OCI-LY7 (cell line): ENCODE measurements around the gene MON1A. TPM values are rescaled to one million over a fixed set of nuclear protein-coding genes. Genes with fewer than 3 reads are reported as not detected.

Experiments
- BruUV-seq: library from RNA; stranded (reverse); fragments of 400-500 nt; replicated peaks from 2 replicates; lab custom pipeline; 2021; lab: Mats Ljungman, UMichigan
- CTCF ChIA-PET: fragments of 300-600 bp; sonication (Branson Sonifier 250); formaldehyde crosslinking; loops from one replicate; lab custom pipeline; 2022; ENCODE audit warnings: antibody characterized with exemption; ENCODE audit not compliant: unreplicated experiment; lab: Charles Lee
- POLR2A ChIA-PET: fragments of 300-600 bp; sonication (Branson Sonifier 250); formaldehyde crosslinking; loops from one replicate; lab custom pipeline; 2022; ENCODE audit warnings: antibody characterized with exemption; lab: Charles Lee
- DNase-seq: peaks from one replicate; pipeline ENCODE4 v3.0.0-alpha.2; 2015; ENCODE audit warnings: low spot score
- H2AFZ ChIP-seq: fragments of 200-600 bp; sonication (generic), shearing (Covaris generic); 2 replicates; pipeline ENCODE4 v1.6.1; 2014; ENCODE audit warnings: mild to moderate bottlenecking, antibody characterized with exemption, low read length, moderate library complexity
- H3K27ac ChIP-seq: fragments of 200-600 bp; sonication (generic); 2 replicates; pipeline ENCODE4 v1.5.1; 2014; ENCODE audit warnings: mixed run types, low read depth, mild to moderate bottlenecking, moderate library complexity, low read length, inconsistent platforms; ENCODE audit not compliant: poor library complexity, severe bottlenecking
- H3K36me3 ChIP-seq: fragments of 200-600 bp; sonication (generic); 2 replicates; pipeline ENCODE4 v1.6.1; 2014; ENCODE audit warnings: mild to moderate bottlenecking, antibody characterized with exemption, low read length, moderate library complexity, mixed read lengths; ENCODE audit not compliant: insufficient read depth
- H3K4me1 ChIP-seq: fragments of 200-600 bp; sonication (generic); 2 replicates; pipeline ENCODE4 v1.5.1; 2014; ENCODE audit warnings: mild to moderate bottlenecking, low read length; ENCODE audit not compliant: insufficient read depth, poor library complexity, severe bottlenecking
- H3K4me2 ChIP-seq: fragments of 200-600 bp; sonication (generic); 2 replicates; pipeline ENCODE4 v1.6.1; 2014; ENCODE audit warnings: mild to moderate bottlenecking, low read length
- H3K4me3 ChIP-seq: fragments of 200-600 bp; sonication (generic); 2 replicates; pipeline ENCODE4 v1.5.1; 2014; ENCODE audit warnings: mild to moderate bottlenecking, low read depth, low read length; ENCODE audit not compliant: poor library complexity, severe bottlenecking
- H3K79me2 ChIP-seq: fragments of 200-600 bp; sonication (generic); 2 replicates; pipeline ENCODE4 v1.6.1; 2016; ENCODE audit warnings: low read depth, mild to moderate bottlenecking, low read length, moderate library complexity, mixed read lengths; ENCODE audit not compliant: insufficient read depth
- H3K9me2 ChIP-seq: fragments of 200-600 bp; sonication (generic); 2 replicates; pipeline ENCODE4 v1.6.1; 2016; ENCODE audit warnings: mild to moderate bottlenecking, low read length, mixed read lengths; ENCODE audit not compliant: insufficient read depth
- H3K9me3 ChIP-seq: fragments of 200-600 bp; sonication (generic); 2 replicates; pipeline ENCODE4 v1.6.1; 2014; ENCODE audit warnings: mild to moderate bottlenecking, mixed run types, low read length, mixed read lengths
- H4K20me1 ChIP-seq: fragments of 200-600 bp; sonication (generic); 2 replicates; pipeline ENCODE4 v1.6.1; 2014; ENCODE audit warnings: mild to moderate bottlenecking, antibody characterized with exemption, low read length, moderate library complexity, mixed read lengths; ENCODE audit not compliant: insufficient read depth
- EZH2phosphoT487 ChIP-seq: fragments of 200-600 bp; sonication (generic); IDR thresholded peaks from 2 replicates; pipeline ENCODE4 v1.6.1; 2018; ENCODE audit warnings: low read depth, borderline replicate concordance, mild to moderate bottlenecking, mixed run types, antibody characterized with exemption, low read length, moderate library complexity, mixed read lengths
- intact Hi-C: fragments of 100-400 bp; cut with micrococcal nuclease; formaldehyde crosslinking; loops from one replicate; pipeline ENCODE4 v1.10.0; 2022; ENCODE audit not compliant: unreplicated experiment
- total RNA-seq, 2 experiments: library from RNA; depleted of rRNA in 1 of 2; stranded (reverse); fragments of >200 nt in 1 of 2; shearing (Covaris generic) in 1 of 2; gene quantifications; 2 replicates each; pipeline ENCODE4 v1.2.3, GENCODE V29; 2014 to 2022
- TF ChIP-seq, protein P1 (sequence below): fragments of 200-600 bp; sonication (generic); conservative IDR thresholded peaks from 2 replicates; pipeline ENCODE4 v1.5.1; 2014; ENCODE audit warnings: mild to moderate bottlenecking, antibody characterized with exemption, low read length, moderate library complexity, mixed read lengths

The MON1A gene
- total RNA-seq, 2 experiments from 2014 or later = 7.3 to 10.4 TPM

DNA sequence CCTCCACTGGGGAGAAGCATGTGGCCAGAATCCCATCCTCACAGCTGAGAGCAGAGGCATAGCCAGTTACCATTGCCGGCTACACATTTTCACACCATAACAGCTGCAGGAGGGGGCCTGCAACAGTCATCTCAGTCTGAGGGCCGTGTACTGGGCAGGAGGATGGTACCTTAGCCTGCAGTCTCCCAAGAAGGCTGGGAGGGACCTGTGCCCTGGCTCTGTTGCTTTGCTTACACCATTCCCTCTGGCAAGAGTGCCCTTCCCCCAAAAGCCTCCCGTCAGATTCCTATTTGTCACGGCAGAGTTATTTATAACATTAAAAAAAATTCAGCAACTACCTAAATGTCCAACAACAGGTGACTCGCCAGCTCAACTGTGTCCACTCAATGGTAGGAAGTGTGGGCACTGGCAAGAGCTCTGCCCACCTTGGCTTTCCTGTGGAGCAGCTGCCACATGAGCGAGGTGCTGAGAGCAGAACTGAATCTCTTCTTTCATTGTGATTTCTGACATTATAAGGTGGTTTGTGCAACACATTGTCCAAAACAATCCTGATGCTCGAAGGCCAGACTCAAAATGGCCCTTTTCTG is 64.3 kb downstream of the MON1A start:
- no peak for DNase-seq
- Histone ChIP-seq H3K4me3 (no peak overlapping the region), H2AFZ (no peak overlapping the region), H3K36me3 (no peaks in the 10 kb centered on the region), H3K9me3 (no peaks in the 10 kb centered on the region), H3K79me2 (no peaks in the 10 kb centered on the region), H3K27ac (no peak overlapping the region), H3K4me1 (peaks cover 17% of the 10 kb centered on the region), H4K20me1 (no peaks in the 10 kb centered on the region), H3K9me2 (no peaks in the 10 kb centered on the region), H3K4me2 (no peak overlapping the region)
- intact Hi-C loops = no loop called here
- POLR2A ChIA-PET = no interaction called here
- TF ChIP-seq, protein P1, sequence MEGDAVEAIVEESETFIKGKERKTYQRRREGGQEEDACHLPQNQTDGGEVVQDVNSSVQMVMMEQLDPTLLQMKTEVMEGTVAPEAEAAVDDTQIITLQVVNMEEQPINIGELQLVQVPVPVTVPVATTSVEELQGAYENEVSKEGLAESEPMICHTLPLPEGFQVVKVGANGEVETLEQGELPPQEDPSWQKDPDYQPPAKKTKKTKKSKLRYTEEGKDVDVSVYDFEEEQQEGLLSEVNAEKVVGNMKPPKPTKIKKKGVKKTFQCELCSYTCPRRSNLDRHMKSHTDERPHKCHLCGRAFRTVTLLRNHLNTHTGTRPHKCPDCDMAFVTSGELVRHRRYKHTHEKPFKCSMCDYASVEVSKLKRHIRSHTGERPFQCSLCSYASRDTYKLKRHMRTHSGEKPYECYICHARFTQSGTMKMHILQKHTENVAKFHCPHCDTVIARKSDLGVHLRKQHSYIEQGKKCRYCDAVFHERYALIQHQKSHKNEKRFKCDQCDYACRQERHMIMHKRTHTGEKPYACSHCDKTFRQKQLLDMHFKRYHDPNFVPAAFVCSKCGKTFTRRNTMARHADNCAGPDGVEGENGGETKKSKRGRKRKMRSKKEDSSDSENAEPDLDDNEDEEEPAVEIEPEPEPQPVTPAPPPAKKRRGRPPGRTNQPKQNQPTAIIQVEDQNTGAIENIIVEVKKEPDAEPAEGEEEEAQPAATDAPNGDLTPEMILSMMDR = no peak
- TF ChIP-seq EZH2phosphoT487 = no peak
- CTCF ChIA-PET = no interaction called here
- no TSS peak for BruUV-seq

DNA sequence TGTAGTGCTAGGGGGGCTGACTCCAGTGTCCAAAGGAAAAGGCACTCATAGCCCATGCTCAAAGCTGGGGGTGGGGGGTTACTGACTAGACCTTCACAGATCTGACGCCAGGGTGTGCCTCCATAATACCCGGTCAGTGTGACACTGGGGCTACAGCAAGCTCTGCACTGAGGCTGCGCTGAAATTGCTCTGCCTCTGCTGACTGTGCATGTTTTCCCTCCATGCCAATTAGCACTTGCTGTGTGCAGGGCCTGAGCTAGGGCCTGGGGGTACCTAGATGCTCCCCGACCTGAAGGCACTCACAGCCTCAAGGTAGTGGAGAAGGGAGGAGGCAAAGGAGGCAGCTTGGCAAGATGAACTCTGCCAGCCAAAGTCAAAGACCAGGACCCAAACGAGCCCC is 65.1 kb downstream of the MON1A start:
- CTCF ChIA-PET = no interaction called here
- peaks cover 10% of the 10 kb centered on the region for H3K4me1 ChIP-seq
- TF ChIP-seq, protein P1 = no peak
- TF ChIP-seq EZH2phosphoT487 = no peak

DNA sequence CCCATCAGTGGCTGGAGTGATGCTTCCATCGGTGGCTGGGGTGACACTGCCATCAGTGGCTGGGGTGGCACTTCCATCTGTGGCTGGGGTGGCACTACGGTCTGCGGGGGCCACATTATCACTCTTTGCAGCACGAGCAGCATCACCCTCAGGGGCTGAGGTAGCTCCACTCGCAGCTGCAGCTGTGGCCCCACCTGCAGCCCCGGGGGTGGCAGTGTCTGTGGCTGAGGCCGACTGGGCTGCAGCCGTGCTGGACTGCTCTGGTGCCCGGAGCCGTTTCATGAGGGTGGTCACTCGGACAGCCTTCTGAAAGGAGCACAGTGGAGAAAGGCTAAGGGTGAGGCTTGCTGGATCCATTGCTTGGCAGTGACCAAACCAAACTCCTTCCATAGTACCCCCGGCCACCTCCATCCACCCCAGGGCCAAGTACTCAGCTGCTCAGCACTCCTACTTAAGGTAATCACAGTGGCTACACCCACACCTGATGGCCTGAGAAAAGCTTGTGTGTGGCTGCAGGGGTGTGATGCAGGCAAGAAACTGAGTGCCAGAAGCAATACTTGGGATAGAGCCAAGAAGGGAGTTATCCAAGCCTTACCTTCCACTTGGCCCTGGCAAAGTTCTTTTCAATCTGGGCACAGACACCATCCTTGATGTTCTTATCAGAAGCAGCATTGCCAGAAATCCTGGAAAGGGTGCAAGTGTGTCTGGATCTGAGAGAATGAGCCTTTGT is 69.9 kb downstream of the MON1A start:
- BruUV-seq = no TSS peak
- no peak overlapping the region for H3K4me3 ChIP-seq
- ChIA-PET POLR2A (no interaction called here), CTCF (no interaction called here)
- no peak overlapping the region for H3K27ac ChIP-seq
- no peak overlapping the region for H3K4me2 ChIP-seq
- TF ChIP-seq, protein P1 = no peak
- TF ChIP-seq EZH2phosphoT487 = no peak
- H3K36me3 ChIP-seq = peaks cover under 1% of the 10 kb centered on the region; the same call in 1 of the 2 replicates
- no peaks in the 10 kb centered on the region for H4K20me1 ChIP-seq
- H2AFZ ChIP-seq = no peak overlapping the region
- no peak for DNase-seq
- H3K9me3 ChIP-seq = no peaks in the 10 kb centered on the region
- peaks cover 25% of the 10 kb centered on the region for H3K4me1 ChIP-seq
- peaks cover 15% of the 10 kb centered on the region for H3K79me2 ChIP-seq
- no peaks in the 10 kb centered on the region for H3K9me2 ChIP-seq
- intact Hi-C loops = loop anchor here (5.0 kb wide), 1 partner anchor 43 kb away; the partner anchor contains the start of gene MST1R

More for the DNA sequence above, 65.1 kb downstream of the MON1A start:
- Histone ChIP-seq H3K9me3 (no peaks in the 10 kb centered on the region), H3K27ac (no peak overlapping the region), H3K4me2 (no peak overlapping the region), H3K9me2 (no peaks in the 10 kb centered on the region), H4K20me1 (no peaks in the 10 kb centered on the region), H3K36me3 (no peaks in the 10 kb centered on the region), H2AFZ (no peak overlapping the region), H3K4me3 (no peak overlapping the region), H3K79me2 (no peaks in the 10 kb centered on the region)
- no TSS peak for BruUV-seq
- no peak for DNase-seq
- POLR2A ChIA-PET = no interaction called here
- intact Hi-C loops = no loop called here
